WTC11 (cell line): ENCODE measurements around the gene TFEB. TPM values are rescaled to one million over a fixed set of nuclear protein-coding genes. Genes with fewer than 3 reads are reported as not detected.

Experiments used
- ATAC-seq: fragments of 200-7000 bp; cut with Tn5 transposase; 2 replicates; pipeline ENCODE4 v1.10.0; 2021; ENCODE audit warnings: mild to moderate bottlenecking, moderate library complexity
- CTCF ChIA-PET: fragments of 300-600 bp; sonication (Branson Sonifier 250); formaldehyde crosslinking; loops from one replicate; lab custom pipeline; 2021; ENCODE audit warnings: antibody characterized with exemption; lab: Charles Lee
- POLR2A ChIA-PET: fragments of 350-600 bp; sonication (Branson Sonifier 250); formaldehyde crosslinking; loops from one replicate; lab custom pipeline; 2021; ENCODE audit warnings: antibody characterized with exemption; lab: Charles Lee
- DNase-seq: peaks from one replicate; pipeline ENCODE4 v3.0.0; 2021; ENCODE audit warnings: low spot score
- H3K27ac Mint-ChIP-seq: 2 replicates; pipeline ENCODE4 v1.8.0; 2021; ENCODE audit warnings: mixed read lengths
- H3K27me3 Mint-ChIP-seq: 2 replicates; pipeline ENCODE4 v1.8.0; 2021; ENCODE audit warnings: low read depth, mild to moderate bottlenecking, moderate library complexity, mixed read lengths
- H3K36me3 Mint-ChIP-seq: 2 replicates; pipeline ENCODE4 v1.8.0; 2021; ENCODE audit warnings: mixed read lengths
- H3K4me1 Mint-ChIP-seq: 2 replicates; pipeline ENCODE4 v1.8.0; 2022; ENCODE audit warnings: mixed read lengths
- H3K4me3 Mint-ChIP-seq: 2 replicates; pipeline ENCODE4 v1.8.0; 2021; ENCODE audit warnings: mild to moderate bottlenecking, moderate library complexity, mixed read lengths
- H3K9me3 Mint-ChIP-seq: 2 replicates; pipeline ENCODE4 v1.8.0; 2021; ENCODE audit warnings: mixed read lengths
- ESRRA ChIP-seq: sonication (generic); formaldehyde crosslinking; IDR thresholded peaks from 2 replicates; pipeline ENCODE4 v1.8.1; 2022; ENCODE audit warnings: mild to moderate bottlenecking, missing genetic modification reagents, borderline replicate concordance
- FOXJ3 ChIP-seq: sonication (generic); formaldehyde crosslinking; IDR thresholded peaks from 2 replicates; pipeline ENCODE4 v1.9.0; 2021; ENCODE audit warnings: missing genetic modification reagents, mild to moderate bottlenecking, borderline replicate concordance
- GTF2I ChIP-seq: fragments of 250-450 bp; sonication (Bioruptor Pico); conservative IDR thresholded peaks from 2 replicates; pipeline ENCODE4 v1.4.0; 2021; ENCODE audit warnings: mild to moderate bottlenecking
- JUN ChIP-seq: sonication (generic); formaldehyde crosslinking; IDR thresholded peaks from 2 replicates; pipeline ENCODE4 v1.8.0; 2023; ENCODE audit warnings: mild to moderate bottlenecking, missing genetic modification reagents
- NR2C2 ChIP-seq: sonication (generic); formaldehyde crosslinking; IDR thresholded peaks from 2 replicates; pipeline ENCODE4 v1.8.0; 2022; ENCODE audit warnings: mild to moderate bottlenecking, missing genetic modification reagents
- NR3C1 ChIP-seq: sonication (generic); formaldehyde crosslinking; conservative IDR thresholded peaks from 2 replicates; pipeline ENCODE4 v1.8.1; 2023; ENCODE audit warnings: low read depth, mild to moderate bottlenecking, missing genetic modification reagents
- SP1 ChIP-seq: sonication (generic); formaldehyde crosslinking; conservative IDR thresholded peaks from 2 replicates; pipeline ENCODE4 v1.8.1; 2022; ENCODE audit warnings: missing genetic modification reagents
- ZNF121 ChIP-seq: sonication (generic); formaldehyde crosslinking; IDR thresholded peaks from 2 replicates; pipeline ENCODE4 v1.8.0; 2023; ENCODE audit warnings: missing genetic modification reagents
- ZNF232 ChIP-seq: sonication (generic); formaldehyde crosslinking; IDR thresholded peaks from 2 replicates; pipeline ENCODE4 v1.8.0; 2022; ENCODE audit warnings: mild to moderate bottlenecking, missing genetic modification reagents
- total RNA-seq: library from RNA; stranded (reverse); gene quantifications from 3 replicates; pipeline ENCODE4 v1.2.3, GENCODE V29; 2021
- TF ChIP-seq, protein P1 (sequence below): sonication (generic); formaldehyde crosslinking; IDR thresholded peaks from 2 replicates; pipeline ENCODE4 v1.8.0; 2023; ENCODE audit warnings: missing genetic modification reagents
- TF ChIP-seq, protein P2 (sequence below): sonication (generic); formaldehyde crosslinking; IDR thresholded peaks from 2 replicates; pipeline ENCODE4 v1.8.0; 2022; ENCODE audit warnings: mild to moderate bottlenecking, missing genetic modification reagents
- TF ChIP-seq, protein P3 (sequence below): fragments of 250-450 bp; sonication (Bioruptor Pico); conservative IDR thresholded peaks from 2 replicates; pipeline ENCODE4 v1.9.0; 2021; ENCODE audit warnings: mild to moderate bottlenecking
- TF ChIP-seq, protein P4 (sequence below): sonication (generic); formaldehyde crosslinking; IDR thresholded peaks from 2 replicates; pipeline ENCODE4 v1.8.1; 2023; ENCODE audit warnings: mild to moderate bottlenecking, missing genetic modification reagents
- TF ChIP-seq, protein P5 (sequence below): sonication (generic); formaldehyde crosslinking; IDR thresholded peaks from 2 replicates; pipeline ENCODE4 v1.8.1; 2023; ENCODE audit warnings: mild to moderate bottlenecking, missing genetic modification reagents
- TF ChIP-seq, protein P6 (sequence below): sonication (generic); formaldehyde crosslinking; IDR thresholded peaks from 2 replicates; pipeline ENCODE4 v1.8.1; 2023; ENCODE audit warnings: mild to moderate bottlenecking, missing genetic modification reagents, moderate library complexity
- TF ChIP-seq, protein P7 (sequence below): sonication (generic); formaldehyde crosslinking; conservative IDR thresholded peaks from 2 replicates; pipeline ENCODE4 v1.8.1; 2022; ENCODE audit warnings: mild to moderate bottlenecking, missing genetic modification reagents

Gene TFEB
- total RNA-seq, 1 experiment from 2014 or later = 3.9 TPM

DNA sequence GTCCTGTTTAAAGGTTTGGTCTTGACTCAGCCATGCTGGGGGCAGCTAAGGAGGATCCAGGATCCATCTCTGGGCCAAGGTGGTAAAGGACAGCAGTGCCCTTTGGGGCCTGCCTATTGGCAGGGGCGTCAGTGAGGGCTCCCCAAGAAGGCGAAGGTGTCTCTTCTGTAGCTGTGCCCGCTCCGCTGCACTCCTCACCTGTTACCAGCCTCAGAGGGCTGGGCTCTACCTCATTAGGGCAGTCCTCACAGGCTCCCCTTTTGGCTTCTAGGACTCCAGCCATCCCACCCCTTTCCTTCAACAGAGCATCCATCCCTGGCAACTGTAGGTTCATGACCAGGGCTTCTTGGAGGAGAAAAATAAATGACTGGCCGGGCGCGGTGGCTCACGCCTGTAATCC, 34.0 kb upstream of the TFEB start:
- Mint-ChIP-seq H3K27me3 (no peaks in the 10 kb centered on the region), H3K4me3 (no peak overlapping the region), H3K4me1 (peaks cover 12% of the 10 kb centered on the region), H3K36me3 (peaks cover 8% of the 10 kb centered on the region; the same call in 1 of the 2 replicates), H3K27ac (no peak overlapping the region), H3K9me3 (no peaks in the 10 kb centered on the region)
- no peak for ATAC-seq
- CTCF ChIA-PET = interaction anchor here (0.7 to 2.3 kb wide), 2 partner anchors 17 to 63 kb away, joined by 3 to 14 read pairs; partner anchors contain the start of gene TOMM6
- TF ChIP-seq, protein P1, sequence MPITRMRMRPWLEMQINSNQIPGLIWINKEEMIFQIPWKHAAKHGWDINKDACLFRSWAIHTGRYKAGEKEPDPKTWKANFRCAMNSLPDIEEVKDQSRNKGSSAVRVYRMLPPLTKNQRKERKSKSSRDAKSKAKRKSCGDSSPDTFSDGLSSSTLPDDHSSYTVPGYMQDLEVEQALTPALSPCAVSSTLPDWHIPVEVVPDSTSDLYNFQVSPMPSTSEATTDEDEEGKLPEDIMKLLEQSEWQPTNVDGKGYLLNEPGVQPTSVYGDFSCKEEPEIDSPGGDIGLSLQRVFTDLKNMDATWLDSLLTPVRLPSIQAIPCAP (CRISPR knock-in tag) = no peak
- TF ChIP-seq ESRRA (CRISPR knock-in tag) (no peak), SP1 (CRISPR knock-in tag) (no peak)
- TF ChIP-seq, protein P2, sequence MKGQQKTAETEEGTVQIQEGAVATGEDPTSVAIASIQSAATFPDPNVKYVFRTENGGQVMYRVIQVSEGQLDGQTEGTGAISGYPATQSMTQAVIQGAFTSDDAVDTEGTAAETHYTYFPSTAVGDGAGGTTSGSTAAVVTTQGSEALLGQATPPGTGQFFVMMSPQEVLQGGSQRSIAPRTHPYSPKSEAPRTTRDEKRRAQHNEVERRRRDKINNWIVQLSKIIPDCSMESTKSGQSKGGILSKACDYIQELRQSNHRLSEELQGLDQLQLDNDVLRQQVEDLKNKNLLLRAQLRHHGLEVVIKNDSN (CRISPR knock-in tag) = no peak
- TF ChIP-seq, protein P3, sequence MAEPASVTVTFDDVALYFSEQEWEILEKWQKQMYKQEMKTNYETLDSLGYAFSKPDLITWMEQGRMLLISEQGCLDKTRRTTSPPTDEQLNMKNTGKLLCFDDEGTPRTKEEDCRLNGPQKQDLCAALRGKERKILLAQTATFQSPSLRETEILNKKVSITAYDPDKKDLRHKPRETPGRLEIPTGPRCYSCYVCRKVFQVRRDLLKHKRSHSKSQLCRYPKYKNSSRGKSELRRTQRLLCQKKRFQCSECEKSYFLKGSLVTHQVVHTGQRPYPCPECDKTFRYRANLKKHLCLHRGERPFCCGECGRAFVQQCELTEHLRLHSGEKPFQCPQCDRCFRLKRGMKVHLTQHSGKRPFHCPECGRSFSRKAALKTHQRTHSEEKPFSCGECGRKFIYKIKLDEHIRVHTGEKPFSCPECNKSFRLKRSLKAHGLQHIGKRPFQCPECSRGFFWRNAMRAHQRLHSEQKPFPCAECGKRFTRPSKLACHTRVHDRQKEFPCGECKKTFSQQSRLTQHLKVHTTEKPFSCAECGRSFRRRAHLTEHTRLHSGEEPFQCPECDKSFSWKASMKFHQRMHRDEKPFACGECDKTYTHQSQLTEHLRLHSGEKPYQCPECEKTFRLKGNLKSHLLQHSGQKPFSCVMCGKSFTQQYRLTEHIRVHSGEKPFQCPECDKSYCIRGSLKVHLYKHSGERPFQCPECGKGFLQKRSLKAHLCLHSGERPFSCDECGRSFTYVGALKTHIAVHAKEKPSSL (CRISPR knock-in tag) = no peak
- TF ChIP-seq, protein P4, sequence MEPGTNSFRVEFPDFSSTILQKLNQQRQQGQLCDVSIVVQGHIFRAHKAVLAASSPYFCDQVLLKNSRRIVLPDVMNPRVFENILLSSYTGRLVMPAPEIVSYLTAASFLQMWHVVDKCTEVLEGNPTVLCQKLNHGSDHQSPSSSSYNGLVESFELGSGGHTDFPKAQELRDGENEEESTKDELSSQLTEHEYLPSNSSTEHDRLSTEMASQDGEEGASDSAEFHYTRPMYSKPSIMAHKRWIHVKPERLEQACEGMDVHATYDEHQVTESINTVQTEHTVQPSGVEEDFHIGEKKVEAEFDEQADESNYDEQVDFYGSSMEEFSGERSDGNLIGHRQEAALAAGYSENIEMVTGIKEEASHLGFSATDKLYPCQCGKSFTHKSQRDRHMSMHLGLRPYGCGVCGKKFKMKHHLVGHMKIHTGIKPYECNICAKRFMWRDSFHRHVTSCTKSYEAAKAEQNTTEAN (CRISPR knock-in tag) = no peak
- POLR2A ChIA-PET = no interaction called here
- DNase-seq = no peak

DNA sequence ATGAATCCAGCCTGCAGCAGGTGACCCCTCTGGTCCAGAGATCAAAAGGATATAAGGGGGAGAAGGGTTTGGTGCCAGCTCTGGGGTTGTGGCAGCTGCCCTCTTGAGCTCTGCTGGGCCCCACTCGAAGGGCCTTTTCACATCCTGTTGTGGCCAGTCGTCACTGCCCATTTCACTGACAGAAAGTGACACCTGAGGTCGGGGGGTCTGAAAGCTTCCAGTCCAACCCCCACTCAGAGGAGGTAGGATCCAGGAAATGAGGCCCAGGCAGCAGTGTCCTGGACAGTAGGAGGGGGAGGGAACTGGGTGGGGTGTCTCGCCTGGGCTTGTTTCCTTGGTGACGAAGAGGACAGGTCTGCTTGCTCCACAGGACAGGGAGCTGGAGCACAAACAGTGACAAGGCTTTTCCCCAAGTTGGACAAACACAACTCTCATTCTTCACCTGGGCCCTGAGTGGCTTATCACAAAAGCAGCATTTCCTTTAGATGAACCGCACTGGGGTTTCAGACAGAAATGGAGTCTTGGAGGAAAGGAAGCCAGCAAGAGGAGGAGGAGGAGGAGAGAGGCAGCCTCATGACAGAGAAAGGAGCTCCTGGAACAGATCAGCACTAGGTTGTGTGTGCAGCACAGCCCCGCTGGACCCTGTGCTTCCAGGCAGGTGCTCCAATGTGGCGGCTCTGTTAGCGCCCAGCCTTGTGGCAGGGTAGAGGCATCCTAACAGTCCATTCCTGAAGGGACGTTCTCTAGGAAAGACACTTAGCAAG, 33.3 kb upstream of the TFEB start:
- TF ChIP-seq ZNF121 (CRISPR knock-in tag) = no peak
- no peak for TF ChIP-seq FOXJ3 (CRISPR knock-in tag)
- no peak for TF ChIP-seq NR3C1 (CRISPR knock-in tag)
- TF ChIP-seq ZNF232 (CRISPR knock-in tag) = no peak
- TF ChIP-seq GTF2I (CRISPR knock-in tag) = no peak
- TF ChIP-seq, protein P5, sequence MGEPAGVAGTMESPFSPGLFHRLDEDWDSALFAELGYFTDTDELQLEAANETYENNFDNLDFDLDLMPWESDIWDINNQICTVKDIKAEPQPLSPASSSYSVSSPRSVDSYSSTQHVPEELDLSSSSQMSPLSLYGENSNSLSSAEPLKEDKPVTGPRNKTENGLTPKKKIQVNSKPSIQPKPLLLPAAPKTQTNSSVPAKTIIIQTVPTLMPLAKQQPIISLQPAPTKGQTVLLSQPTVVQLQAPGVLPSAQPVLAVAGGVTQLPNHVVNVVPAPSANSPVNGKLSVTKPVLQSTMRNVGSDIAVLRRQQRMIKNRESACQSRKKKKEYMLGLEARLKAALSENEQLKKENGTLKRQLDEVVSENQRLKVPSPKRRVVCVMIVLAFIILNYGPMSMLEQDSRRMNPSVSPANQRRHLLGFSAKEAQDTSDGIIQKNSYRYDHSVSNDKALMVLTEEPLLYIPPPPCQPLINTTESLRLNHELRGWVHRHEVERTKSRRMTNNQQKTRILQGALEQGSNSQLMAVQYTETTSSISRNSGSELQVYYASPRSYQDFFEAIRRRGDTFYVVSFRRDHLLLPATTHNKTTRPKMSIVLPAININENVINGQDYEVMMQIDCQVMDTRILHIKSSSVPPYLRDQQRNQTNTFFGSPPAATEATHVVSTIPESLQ = no peak
- TF ChIP-seq, protein P6, sequence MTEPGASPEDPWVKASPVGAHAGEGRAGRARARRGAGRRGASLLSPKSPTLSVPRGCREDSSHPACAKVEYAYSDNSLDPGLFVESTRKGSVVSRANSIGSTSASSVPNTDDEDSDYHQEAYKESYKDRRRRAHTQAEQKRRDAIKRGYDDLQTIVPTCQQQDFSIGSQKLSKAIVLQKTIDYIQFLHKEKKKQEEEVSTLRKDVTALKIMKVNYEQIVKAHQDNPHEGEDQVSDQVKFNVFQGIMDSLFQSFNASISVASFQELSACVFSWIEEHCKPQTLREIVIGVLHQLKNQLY (CRISPR knock-in tag) = no peak
- no peak for TF ChIP-seq JUN
- no peak for TF ChIP-seq NR2C2
- TF ChIP-seq, protein P7, sequence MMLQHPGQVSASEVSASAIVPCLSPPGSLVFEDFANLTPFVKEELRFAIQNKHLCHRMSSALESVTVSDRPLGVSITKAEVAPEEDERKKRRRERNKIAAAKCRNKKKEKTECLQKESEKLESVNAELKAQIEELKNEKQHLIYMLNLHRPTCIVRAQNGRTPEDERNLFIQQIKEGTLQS = no peak
- H3K4me3 Mint-ChIP-seq = no peak overlapping the region
- H3K27me3 Mint-ChIP-seq = no peaks in the 10 kb centered on the region
- H3K4me1 Mint-ChIP-seq = peaks cover 12% of the 10 kb centered on the region
- H3K27ac Mint-ChIP-seq = peak overlapping the region; percentile 71; the same call in 1 of the 2 replicates
- DNase-seq = no peak
- ChIA-PET POLR2A (interaction anchor here (0.6 kb wide), 1 partner anchor 20 kb away, joined by 4 read pairs; no protein-coding TSS in a partner anchor), CTCF (interaction anchor here (0.7 to 2.3 kb wide), 3 partner anchors 11 to 63 kb away, joined by 3 to 14 read pairs (median 3); partner anchors contain the start of genes FRS3 and TOMM6)
- no peaks in the 10 kb centered on the region for H3K9me3 Mint-ChIP-seq
- ATAC-seq = no peak
- peaks cover 5% of the 10 kb centered on the region; the same call in 1 of the 2 replicates for H3K36me3 Mint-ChIP-seq
